ENCODE measurements around the gene ARHGAP9.

- no peak for TF ChIP-seq POLR2A (IDR thresholded peaks at IDR 0.05)
- no peak for TF ChIP-seq CTCF (IDR thresholded peaks at IDR 0.05)
Observed at GRCh38 chr12:57521525-57522010, 41.9 kb upstream of the ARHGAP9 start.
